ENCODE data around the gene PIP5K1B.

DNA sequence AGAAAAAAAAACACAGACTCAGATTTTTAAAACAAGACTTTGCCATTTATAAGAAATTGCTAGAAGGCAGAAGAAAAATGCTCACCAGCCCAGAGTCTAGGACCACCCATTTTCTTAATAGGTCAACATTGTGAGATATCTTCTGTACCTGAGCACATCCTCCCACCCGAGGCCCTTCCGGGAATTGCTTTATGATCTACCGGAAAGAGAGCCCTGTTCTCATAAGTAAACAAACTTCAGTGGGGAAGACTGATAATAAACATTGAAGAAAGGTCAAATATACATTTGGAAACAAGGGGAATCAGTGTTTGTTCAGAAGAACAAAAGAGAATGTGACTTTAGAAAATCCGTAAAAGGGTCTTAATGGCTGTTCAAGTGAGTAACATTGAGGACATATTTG lies 264.5 kb downstream of the PIP5K1B start:
- no peak for TF ChIP-seq ZBTB7A (IDR thresholded peaks at IDR 0.05; ENCODE audit: low read depth)
- no peak for TF ChIP-seq MAX (IDR thresholded peaks at IDR 0.05)
- no peak for TF ChIP-seq TAF1 (IDR thresholded peaks at IDR 0.05; ENCODE audit: low read depth)
- no peak for TF ChIP-seq EP300 (IDR thresholded peaks at IDR 0.05; ENCODE audit: borderline replicate concordance)
- TF ChIP-seq REST (IDR thresholded peaks at IDR 0.05; ENCODE audit: low read depth) = no peak
- TF ChIP-seq CEBPB (IDR thresholded peaks at IDR 0.05) = no peak
- no peak for TF ChIP-seq YY1 (IDR thresholded peaks at IDR 0.05; ENCODE audit: low read depth)
- TF ChIP-seq CREB1 (IDR thresholded peaks at IDR 0.05; ENCODE audit: low read depth) = no peak
